Measurements from ENCODE around the gene CARD10. TPM values are rescaled to one million over a fixed set of nuclear protein-coding genes. Genes with fewer than 3 reads are reported as not detected.

CARD10 gene, protein sequence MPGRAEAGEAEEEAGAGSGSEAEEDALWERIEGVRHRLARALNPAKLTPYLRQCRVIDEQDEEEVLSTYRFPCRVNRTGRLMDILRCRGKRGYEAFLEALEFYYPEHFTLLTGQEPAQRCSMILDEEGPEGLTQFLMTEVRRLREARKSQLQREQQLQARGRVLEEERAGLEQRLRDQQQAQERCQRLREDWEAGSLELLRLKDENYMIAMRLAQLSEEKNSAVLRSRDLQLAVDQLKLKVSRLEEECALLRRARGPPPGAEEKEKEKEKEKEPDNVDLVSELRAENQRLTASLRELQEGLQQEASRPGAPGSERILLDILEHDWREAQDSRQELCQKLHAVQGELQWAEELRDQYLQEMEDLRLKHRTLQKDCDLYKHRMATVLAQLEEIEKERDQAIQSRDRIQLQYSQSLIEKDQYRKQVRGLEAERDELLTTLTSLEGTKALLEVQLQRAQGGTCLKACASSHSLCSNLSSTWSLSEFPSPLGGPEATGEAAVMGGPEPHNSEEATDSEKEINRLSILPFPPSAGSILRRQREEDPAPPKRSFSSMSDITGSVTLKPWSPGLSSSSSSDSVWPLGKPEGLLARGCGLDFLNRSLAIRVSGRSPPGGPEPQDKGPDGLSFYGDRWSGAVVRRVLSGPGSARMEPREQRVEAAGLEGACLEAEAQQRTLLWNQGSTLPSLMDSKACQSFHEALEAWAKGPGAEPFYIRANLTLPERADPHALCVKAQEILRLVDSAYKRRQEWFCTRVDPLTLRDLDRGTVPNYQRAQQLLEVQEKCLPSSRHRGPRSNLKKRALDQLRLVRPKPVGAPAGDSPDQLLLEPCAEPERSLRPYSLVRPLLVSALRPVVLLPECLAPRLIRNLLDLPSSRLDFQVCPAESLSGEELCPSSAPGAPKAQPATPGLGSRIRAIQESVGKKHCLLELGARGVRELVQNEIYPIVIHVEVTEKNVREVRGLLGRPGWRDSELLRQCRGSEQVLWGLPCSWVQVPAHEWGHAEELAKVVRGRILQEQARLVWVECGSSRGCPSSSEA
- total RNA-seq, result 10 to 100 TPM; 14.2 to 70.7 TPM

DNA sequence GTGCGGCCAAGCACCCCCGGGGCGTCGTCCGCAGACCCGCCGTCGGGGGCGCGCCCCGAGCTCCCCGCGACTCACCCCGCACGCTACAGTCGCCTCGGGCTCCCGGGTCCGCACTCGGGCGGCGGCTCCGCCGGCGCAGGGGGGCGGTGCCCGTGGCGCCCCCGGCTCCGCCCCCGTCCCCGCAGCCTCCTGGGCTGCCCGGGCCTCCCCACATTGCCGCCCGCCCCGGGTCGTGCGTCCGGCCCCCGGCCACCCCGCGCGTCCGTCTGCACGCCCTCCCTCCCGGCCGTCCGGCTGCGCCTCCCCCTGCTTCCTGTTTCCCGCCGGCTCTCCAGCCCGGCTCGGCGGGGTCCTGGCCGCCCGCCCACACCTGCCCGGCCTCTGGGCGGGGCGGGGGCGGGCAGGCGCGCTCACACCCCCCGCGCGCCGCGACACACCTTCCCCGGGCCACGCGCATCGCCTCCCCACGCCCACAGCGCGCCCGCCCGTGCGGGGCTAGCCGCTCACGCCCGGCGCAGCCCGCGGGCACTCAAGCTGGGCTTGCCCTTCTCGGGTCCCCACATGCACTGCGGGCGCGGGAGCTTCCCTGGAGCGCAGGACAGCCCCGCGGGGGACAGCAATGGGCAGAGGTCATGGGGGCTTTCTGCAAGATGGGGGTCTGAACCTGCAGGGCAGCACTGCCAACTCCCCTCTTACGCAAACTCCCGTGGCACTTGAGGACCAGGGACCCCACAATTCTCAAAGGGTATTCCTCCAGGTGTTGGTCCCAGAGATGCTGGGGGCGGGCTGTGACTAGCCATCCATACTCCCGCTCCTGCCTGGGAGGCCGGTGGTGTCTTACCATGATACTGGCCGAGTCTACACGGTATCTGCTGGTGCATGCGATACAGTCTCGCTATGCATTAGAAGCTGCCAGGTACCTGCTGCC lies at the start of gene CARD10:
TSS of gene CARD10 (minus strand) at position 148 of the 928 bp plus-strand sequence. CDS start 215 bp downstream, outside the sequence.
- H3K27ac ChIP-seq, result peak within 1 kb of the TSS; percentile 41 to 47
- 6% methylated on average over 46 of the region's 99 CpGs for WGBS

DNA sequence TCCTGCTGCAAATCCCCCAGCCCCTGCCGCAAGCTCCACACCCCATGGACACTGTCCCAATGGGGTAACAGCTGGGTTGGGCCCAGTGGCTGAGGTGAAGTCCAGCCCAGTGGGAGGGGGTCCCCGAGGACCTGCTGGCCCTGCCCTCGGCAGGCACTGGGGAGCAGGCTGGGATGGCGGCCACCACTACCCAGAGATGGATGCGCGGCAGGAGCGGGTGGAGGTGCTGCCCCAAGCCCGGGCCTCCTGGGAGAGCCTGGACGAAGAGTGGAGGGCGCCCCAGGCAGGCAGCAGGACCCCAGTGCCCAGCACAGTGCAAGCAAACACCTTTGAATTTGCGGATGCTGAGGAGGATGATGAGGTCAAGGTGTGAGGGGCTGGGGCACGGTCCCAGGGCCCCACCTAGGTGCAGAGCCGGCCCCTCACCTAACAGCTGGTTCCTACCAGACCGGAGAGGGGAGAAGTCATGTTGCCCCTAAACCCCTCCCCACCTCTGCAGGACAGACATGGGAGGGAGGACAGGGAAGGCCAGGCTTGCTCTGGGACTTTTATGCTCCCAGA lies 49.3 kb upstream of the CARD10 start:
- H3K9me3 ChIP-seq, result no peaks in the 10 kb centered on the region
- intact Hi-C loops (cut with DNase I), result loop anchor here (2.0 to 5.0 kb wide), 2 partner anchors 30 to 251 kb away; no protein-coding TSS in a partner anchor
- WGBS, result 89% methylated on average over 14 of the region's 14 CpGs
- H3K36me3 ChIP-seq, result no peaks in the 10 kb centered on the region
- no peak overlapping the region for H3K4me3 ChIP-seq
- no peak for TF ChIP-seq POLR2AphosphoS5 (IDR thresholded peaks at IDR 0.05)
- TF ChIP-seq, protein P1, sequence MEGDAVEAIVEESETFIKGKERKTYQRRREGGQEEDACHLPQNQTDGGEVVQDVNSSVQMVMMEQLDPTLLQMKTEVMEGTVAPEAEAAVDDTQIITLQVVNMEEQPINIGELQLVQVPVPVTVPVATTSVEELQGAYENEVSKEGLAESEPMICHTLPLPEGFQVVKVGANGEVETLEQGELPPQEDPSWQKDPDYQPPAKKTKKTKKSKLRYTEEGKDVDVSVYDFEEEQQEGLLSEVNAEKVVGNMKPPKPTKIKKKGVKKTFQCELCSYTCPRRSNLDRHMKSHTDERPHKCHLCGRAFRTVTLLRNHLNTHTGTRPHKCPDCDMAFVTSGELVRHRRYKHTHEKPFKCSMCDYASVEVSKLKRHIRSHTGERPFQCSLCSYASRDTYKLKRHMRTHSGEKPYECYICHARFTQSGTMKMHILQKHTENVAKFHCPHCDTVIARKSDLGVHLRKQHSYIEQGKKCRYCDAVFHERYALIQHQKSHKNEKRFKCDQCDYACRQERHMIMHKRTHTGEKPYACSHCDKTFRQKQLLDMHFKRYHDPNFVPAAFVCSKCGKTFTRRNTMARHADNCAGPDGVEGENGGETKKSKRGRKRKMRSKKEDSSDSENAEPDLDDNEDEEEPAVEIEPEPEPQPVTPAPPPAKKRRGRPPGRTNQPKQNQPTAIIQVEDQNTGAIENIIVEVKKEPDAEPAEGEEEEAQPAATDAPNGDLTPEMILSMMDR (IDR thresholded peaks at IDR 0.05), result no peak
- TF ChIP-seq POLR2A (IDR thresholded peaks at IDR 0.05), result no peak
- H3K4me1 ChIP-seq (replicated peaks), result peaks cover 14% of the 10 kb centered on the region
- no peak for DNase-seq (ENCODE audit: low spot score)
- no peaks in the 10 kb centered on the region for H3K27me3 ChIP-seq (replicated peaks; ENCODE audit: insufficient read depth)
- no peak overlapping the region for H3K27ac ChIP-seq

More for the DNA sequence above, at the start of gene CARD10:
- no peaks in the 10 kb centered on the region for H3K9me3 ChIP-seq
- TF ChIP-seq, protein P1 (IDR thresholded peaks at IDR 0.05), result no peak
- TF ChIP-seq POLR2A (IDR thresholded peaks at IDR 0.05), result peak; percentile 26
- no peak for TF ChIP-seq POLR2AphosphoS5 (IDR thresholded peaks at IDR 0.05)
- peak within 1 kb of the TSS; percentile 52 to 65 for H3K4me3 ChIP-seq
- H3K27me3 ChIP-seq (replicated peaks; ENCODE audit: insufficient read depth), result no peaks in the 10 kb centered on the region
- DNase-seq (ENCODE audit: low spot score), result no peak
- H3K36me3 ChIP-seq, result no peaks in the 10 kb centered on the region
- intact Hi-C loops (cut with DNase I), result no loop called here
- H3K4me1 ChIP-seq (replicated peaks), result no peaks in the 10 kb centered on the region

DNA sequence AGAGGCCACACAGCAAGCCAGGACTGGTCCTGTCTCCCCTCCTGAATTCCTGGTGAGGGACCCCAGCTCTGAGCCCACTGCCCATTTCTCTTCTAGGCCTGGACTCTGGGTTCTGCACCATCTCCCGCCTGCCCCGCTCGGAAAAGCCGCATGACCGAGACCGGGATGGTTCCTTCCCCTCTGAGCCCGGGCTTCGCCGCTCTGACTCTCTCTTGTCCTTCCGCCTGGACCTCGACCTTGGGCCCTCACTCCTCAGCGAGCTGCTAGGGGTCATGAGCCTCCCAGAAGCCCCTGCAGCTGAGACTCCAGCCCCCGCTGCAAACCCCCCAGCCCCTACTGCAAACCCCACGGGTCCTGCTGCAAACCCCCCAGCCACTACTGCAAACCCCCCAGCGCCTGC lies 48.8 kb upstream of the CARD10 start:
- peaks cover 18% of the 10 kb centered on the region for H3K4me1 ChIP-seq (replicated peaks)
- no peak overlapping the region for H3K27ac ChIP-seq
- no peak for TF ChIP-seq POLR2AphosphoS5 (IDR thresholded peaks at IDR 0.05)
- TF ChIP-seq, protein P1 (IDR thresholded peaks at IDR 0.05), result no peak
- no peak for TF ChIP-seq POLR2A (IDR thresholded peaks at IDR 0.05)
- H3K36me3 ChIP-seq, result no peaks in the 10 kb centered on the region
- WGBS, result 91% methylated on average over 14 of the region's 15 CpGs
- H3K4me3 ChIP-seq, result no peak overlapping the region
- intact Hi-C loops (cut with DNase I), result loop anchor here (2.0 to 5.0 kb wide), 2 partner anchors 29 to 251 kb away; no protein-coding TSS in a partner anchor
- no peaks in the 10 kb centered on the region for H3K9me3 ChIP-seq
- DNase-seq (ENCODE audit: low spot score), result no peak
- H3K27me3 ChIP-seq (replicated peaks; ENCODE audit: insufficient read depth), result no peaks in the 10 kb centered on the region
